ENCODE results near the gene ALOXE3.
"Not testable (repeated sequence)": the region's sequence is repeated elsewhere in the genome, so short reads cannot be mapped to it uniquely, and the experiment has no call there.

ALOXE3 gene

DNA sequence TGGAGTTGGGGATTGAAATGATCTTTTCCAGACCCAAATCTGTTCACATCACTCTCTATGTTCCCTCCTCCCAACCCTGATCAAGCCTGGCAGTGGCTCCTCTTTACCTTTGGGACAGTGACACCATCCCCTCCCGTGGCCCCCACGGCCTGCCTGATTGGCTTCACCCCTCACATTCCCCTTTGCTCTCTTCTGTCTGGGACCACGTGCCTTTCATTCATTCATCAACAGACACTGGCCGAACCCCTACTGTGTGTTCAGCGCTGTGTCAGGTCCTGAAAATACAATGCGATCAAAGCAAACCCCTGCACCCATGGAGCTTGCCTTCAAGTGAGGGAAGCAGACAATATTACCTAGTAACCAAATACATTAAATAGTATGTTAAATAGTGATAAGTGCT lies 28.6 kb downstream of the ALOXE3 start:
- H3K4me3 Mint-ChIP-seq: no peak overlapping the region
- DNase-seq (ENCODE audit: low spot score in 2 of 2): no peak
- no peaks in the 10 kb centered on the region for H3K9me3 Mint-ChIP-seq
- H3K36me3 Mint-ChIP-seq: no peaks in the 10 kb centered on the region
- peaks cover 34% of the 10 kb centered on the region for H3K4me1 Mint-ChIP-seq
- peaks cover 5% of the 10 kb centered on the region for H3K27me3 Mint-ChIP-seq
- ATAC-seq (ENCODE audit: low read depth): no peak
- H3K27ac Mint-ChIP-seq: no peak overlapping the region

DNA sequence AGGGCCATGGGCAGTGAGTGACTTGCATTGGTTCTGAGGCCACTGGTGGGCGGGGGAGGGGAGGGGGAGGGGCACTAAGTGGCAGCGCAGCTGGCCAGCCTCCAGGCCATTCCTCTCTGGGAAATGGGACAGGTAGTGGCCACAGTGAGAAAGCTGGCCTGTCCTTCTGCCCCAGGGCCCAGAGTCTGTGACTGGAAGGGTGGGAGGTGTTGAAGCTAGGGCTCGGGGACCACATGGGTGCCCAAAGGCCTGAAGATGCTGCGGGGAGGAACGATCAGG lies 30.4 kb downstream of the ALOXE3 start:
- no peaks in the 10 kb centered on the region for H3K9me3 Mint-ChIP-seq
- peaks cover 5% of the 10 kb centered on the region for H3K27me3 Mint-ChIP-seq
- no peak for DNase-seq (ENCODE audit: low spot score in 2 of 2)
- peaks cover 28% of the 10 kb centered on the region for H3K4me1 Mint-ChIP-seq
- no peak overlapping the region for H3K27ac Mint-ChIP-seq
- H3K4me3 Mint-ChIP-seq: no peak overlapping the region
- no peaks in the 10 kb centered on the region for H3K36me3 Mint-ChIP-seq
- no peak for ATAC-seq (ENCODE audit: low read depth)

DNA sequence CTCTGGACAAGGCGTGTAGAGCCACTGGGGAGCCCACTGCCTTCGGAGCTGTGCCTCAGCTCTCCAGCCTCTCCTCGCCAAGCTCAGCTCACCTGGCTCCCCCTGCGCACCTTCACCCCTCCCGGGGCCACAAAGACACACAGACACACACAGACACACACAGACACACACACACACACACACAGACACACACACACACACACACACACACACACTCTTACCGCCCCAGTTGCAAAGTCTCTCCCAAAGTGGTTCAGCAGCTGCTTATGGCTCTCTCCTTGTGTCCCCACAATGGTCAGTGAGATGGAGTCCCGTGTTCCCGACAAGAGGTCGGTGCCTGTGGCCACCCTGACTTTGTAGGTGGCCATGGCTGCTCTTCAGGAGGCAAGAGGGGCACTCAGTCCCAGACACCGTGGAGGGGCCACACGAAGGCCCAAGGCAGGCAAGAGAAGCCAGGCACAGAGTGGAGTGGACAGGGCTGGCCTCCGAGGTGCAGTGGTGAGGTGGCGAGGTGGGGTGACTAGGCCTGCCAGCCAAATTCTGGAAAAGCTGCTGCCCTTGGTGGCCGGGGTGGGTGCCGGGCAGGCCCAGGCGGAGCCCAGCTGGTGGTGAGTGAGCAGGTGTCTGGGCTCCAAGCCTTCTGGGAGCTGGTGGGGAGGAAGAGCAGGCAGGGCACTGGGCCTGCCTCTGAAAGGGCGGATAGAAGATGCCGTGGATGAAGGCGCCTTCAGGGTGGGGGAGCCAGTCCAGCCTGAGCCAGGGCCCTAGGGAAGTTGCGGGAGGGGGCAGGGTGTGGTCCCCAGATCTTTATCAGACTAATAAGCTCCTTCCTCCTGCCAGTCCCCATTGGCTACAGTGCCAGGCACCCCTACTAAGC lies 31.0 kb downstream of the ALOXE3 start, which contains the start of gene ALOX12B:
Gene ALOX12B, minus strand, starts transcription at position 642 of the 877 bp plus-strand sequence. Its CDS starts 274 bp downstream, at position 368.
- Mint-ChIP-seq H3K4me3 (no peak within 1 kb of the TSS), H3K27me3 (peaks cover 5% of the 10 kb centered on the region), H3K36me3 (no peaks in the 10 kb centered on the region), H3K4me1 (peaks cover 24% of the 10 kb centered on the region), H3K27ac (no peak within 1 kb of the TSS), H3K9me3 (no peaks in the 10 kb centered on the region)
- DNase-seq (ENCODE audit: low spot score in 2 of 2): no peak
- no peak for ATAC-seq (ENCODE audit: low read depth)

DNA sequence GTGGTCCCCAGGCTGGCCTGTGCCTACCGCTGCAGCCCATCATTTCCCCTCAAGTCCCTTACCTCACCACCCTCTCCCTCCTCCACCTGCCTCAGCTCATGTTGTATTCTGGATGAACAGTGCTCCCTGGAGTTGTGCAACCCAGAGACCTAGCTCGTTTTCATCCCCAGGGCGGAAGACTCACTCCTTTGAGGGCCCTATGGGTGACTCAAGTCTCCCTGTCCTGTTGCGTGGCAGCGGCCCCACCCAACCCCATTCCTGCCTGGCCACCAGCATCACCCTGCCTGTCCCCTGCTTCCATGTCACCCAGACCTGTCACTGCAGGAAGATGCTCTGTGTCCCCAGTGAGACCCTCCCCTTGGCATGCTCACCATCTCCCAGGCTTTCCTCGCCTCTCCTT lies 34.1 kb downstream of the ALOXE3 start:
- Mint-ChIP-seq H3K4me3 (no peak overlapping the region), H3K27me3 (peaks cover 4% of the 10 kb centered on the region), H3K4me1 (peaks cover 12% of the 10 kb centered on the region), H3K9me3 (no peaks in the 10 kb centered on the region), H3K27ac (no peak overlapping the region), H3K36me3 (no peaks in the 10 kb centered on the region)
- ATAC-seq (ENCODE audit: low read depth) (no peak), DNase-seq (ENCODE audit: low spot score in 2 of 2) (no peak)

DNA sequence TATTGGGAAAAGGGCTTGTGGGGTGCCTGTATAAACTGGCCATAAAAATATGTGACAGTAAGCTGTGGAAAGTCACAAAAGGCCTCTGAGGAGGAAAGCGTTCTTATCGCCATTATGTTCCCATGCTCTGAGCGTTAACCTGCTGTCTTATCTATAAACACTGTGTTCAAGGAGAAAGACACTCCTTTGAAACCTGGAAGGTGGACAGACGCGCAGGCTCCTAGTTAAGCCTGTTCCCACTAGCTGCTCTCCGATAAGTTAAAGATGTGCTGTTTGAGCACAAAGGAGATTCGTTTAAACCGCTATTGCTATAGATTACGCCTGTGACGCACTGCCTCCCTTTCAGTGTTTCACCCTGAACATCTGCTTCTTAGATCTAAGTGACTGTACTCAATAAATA lies 36.0 kb downstream of the ALOXE3 start:
- H3K27ac Mint-ChIP-seq: no peak overlapping the region
- ATAC-seq (ENCODE audit: low read depth) (no peak), DNase-seq (ENCODE audit: low spot score in 2 of 2) (no peak)
- H3K27me3 Mint-ChIP-seq: peaks cover 6% of the 10 kb centered on the region
- H3K9me3 Mint-ChIP-seq: no peaks in the 10 kb centered on the region
- peaks cover 13% of the 10 kb centered on the region for H3K4me1 Mint-ChIP-seq
- H3K4me3 Mint-ChIP-seq: no peak overlapping the region
- no peaks in the 10 kb centered on the region for H3K36me3 Mint-ChIP-seq

DNA sequence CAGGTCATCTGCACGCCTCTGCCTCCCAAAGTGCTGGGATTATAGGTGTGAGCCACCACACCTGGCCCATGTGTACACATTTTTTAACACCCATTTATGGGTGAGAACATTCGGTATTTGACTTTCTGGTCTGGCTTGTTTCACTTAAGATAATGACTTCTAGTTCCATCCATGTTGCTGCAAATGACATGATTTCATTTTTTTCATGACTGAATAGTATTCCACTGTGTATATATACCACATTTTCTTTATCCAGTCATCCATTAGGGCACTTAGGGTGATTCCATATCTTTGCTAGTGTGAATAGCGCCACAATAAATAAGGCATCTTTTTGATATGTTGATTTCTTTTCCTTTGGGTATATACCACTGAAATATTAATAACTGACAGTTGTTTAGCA lies 36.4 kb downstream of the ALOXE3 start:
- Mint-ChIP-seq H3K36me3 (no peaks in the 10 kb centered on the region), H3K27me3 (peaks cover 6% of the 10 kb centered on the region), H3K27ac (no peak overlapping the region), H3K4me1 (peaks cover 13% of the 10 kb centered on the region), H3K9me3 (no peaks in the 10 kb centered on the region), H3K4me3 (no peak overlapping the region)
- ATAC-seq (ENCODE audit: low read depth) (no peak), DNase-seq (ENCODE audit: low spot score in 2 of 2) (no peak)

DNA sequence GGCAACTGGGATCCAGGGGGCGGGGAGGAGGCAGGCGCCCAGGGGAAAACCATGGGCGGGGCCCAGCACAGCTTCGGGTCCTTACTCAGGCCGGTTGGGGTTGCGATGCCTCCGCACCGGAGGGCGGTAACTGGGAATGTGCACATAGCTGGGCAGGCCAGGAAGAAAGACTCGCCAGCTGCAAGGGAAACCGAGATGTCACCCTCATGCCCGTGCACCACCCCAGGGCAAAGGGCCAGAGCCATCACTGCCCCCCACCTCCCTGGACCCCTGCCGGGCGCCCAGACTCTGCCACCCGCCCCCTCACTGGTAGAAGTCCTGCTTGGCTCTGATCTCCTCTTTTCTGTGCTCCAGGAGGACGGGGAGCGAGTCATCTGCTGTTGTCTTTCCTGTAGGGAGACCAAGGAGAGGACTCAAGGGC lies 37.5 kb downstream of the ALOXE3 start:
- Mint-ChIP-seq H3K27ac (no peak overlapping the region), H3K4me3 (peak overlapping the region; percentile 93)
- no peak for DNase-seq (ENCODE audit: low spot score in 2 of 2)

DNA sequence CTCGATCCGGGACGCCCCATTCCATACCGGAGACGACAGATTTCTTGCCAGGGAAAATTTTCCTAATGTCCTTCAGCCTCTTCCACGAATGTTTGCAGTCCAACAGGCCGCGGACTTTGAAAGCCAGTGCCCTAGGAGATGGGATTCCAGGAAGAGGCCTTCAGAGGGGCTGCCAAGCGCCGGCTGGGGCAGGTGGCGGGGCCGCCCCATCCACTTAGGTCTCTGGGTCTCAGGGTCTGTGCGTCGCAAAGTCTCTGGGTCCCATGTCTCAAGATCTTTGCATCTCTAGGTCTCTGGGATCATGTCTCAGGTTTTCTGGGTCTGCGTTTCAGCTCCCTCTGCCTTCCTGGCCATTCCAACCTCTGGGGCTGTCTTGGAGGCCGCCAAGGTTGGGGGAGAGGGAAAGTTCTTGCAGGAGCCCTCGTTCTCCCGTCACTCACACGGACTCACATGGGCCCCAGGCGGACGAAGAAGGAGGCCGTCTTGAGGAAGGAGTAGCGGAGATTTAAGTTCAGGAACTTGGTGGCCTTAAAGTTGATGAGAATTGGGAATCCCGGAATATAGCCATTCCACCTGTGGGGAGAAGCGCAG lies 38.0 kb downstream of the ALOXE3 start:
- Mint-ChIP-seq H3K9me3 (no peaks in the 10 kb centered on the region), H3K4me1 (peaks cover 9% of the 10 kb centered on the region), H3K4me3 (peak overlapping the region; percentile 93), H3K36me3 (no peaks in the 10 kb centered on the region), H3K27ac (peak overlapping the region; percentile 77), H3K27me3 (peaks cover 7% of the 10 kb centered on the region)
- ATAC-seq (ENCODE audit: low read depth) (no peak), DNase-seq (ENCODE audit: low spot score in 2 of 2) (no peak)

More for the DNA sequence above, 37.5 kb downstream of the ALOXE3 start:
- H3K9me3 Mint-ChIP-seq: no peaks in the 10 kb centered on the region
- peaks cover 9% of the 10 kb centered on the region for H3K4me1 Mint-ChIP-seq
- H3K27me3 Mint-ChIP-seq: peaks cover 7% of the 10 kb centered on the region
- ATAC-seq (ENCODE audit: low read depth): no peak
- H3K36me3 Mint-ChIP-seq: no peaks in the 10 kb centered on the region

DNA sequence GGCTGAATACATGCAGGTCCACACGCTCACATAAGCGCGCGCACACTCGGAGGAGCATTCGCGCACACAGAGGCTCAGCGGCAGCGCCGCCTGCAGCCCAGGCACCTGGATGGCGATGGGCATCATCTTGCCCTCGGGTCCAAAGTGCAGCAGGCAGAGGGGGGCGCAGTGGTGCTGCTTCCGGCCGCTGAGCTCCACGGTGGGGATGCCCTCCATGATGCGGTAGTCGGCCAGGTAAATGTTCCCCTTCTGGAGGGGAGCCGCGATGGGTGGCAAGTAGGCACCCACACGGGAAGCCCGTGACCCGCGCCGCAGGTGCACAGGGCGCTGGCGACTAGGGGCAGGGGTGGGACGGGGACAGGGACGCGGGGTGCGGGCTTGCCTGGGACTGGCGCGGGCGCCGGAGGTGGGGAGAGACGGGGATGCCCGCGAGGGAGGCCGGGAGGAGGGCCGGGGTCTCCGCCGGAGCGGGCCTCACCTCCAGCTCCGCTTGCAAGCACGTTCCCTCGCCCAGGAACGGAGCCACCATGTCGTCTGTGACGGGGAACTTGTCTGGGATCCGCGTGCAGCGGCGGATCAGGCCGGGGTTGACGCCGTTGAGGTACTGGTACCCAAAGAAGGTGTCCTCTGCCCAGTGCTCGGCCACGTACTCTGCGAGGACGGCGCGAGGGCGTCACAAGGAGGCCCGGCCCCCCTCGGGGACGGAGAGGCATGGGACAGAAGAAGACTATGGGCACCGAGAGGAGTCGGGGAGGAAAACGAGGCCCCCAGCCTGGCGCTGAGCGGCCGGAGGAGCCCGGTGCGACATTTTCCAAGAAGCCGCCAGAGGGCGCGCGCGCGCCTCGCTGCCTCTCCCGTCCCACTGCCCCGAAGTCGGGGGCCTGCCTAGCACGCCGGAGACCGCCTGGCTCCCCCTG lies 38.8 kb downstream of the ALOXE3 start:
- peaks cover 9% of the 10 kb centered on the region for H3K4me1 Mint-ChIP-seq
- H3K4me3 Mint-ChIP-seq: peak overlapping the region; percentile 93
- peak; percentile 82 for ATAC-seq (ENCODE audit: low read depth)
- no peaks in the 10 kb centered on the region for H3K9me3 Mint-ChIP-seq
- H3K27me3 Mint-ChIP-seq: peaks cover 12% of the 10 kb centered on the region
- DNase-seq (ENCODE audit: low spot score in 2 of 2): peak; percentile 84 to 87
- H3K27ac Mint-ChIP-seq: peak overlapping the region; percentile 77
- H3K36me3 Mint-ChIP-seq: no peaks in the 10 kb centered on the region

DNA sequence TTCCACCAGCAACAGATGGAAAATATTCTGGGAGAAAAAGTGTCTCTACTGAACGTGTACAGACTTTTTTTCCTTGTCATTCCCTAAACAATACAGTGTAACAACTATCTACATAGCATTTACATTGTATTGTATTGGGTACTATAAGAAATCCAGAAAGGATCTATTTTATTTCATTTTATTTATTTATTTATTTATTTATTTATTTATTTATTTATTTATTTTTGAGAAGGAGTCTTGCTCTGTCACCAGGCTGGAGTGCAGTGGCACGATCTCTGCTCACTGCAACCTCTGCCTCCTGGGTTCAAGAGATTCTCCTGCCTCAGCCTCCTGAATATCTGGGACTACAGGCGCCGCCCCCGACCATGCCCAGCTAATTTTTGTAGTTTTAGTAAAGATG lies 40.4 kb downstream of the ALOXE3 start:
- H3K36me3 Mint-ChIP-seq; DNase-seq (ENCODE audit: low spot score in 2 of 2); ATAC-seq (ENCODE audit: low read depth); H3K27ac Mint-ChIP-seq; H3K9me3 Mint-ChIP-seq: not testable (repeated sequence)
- Mint-ChIP-seq H3K4me1 (peaks cover 22% of the 10 kb centered on the region), H3K27me3 (peaks cover 24% of the 10 kb centered on the region), H3K4me3 (peak overlapping the region; percentile 2)

DNA sequence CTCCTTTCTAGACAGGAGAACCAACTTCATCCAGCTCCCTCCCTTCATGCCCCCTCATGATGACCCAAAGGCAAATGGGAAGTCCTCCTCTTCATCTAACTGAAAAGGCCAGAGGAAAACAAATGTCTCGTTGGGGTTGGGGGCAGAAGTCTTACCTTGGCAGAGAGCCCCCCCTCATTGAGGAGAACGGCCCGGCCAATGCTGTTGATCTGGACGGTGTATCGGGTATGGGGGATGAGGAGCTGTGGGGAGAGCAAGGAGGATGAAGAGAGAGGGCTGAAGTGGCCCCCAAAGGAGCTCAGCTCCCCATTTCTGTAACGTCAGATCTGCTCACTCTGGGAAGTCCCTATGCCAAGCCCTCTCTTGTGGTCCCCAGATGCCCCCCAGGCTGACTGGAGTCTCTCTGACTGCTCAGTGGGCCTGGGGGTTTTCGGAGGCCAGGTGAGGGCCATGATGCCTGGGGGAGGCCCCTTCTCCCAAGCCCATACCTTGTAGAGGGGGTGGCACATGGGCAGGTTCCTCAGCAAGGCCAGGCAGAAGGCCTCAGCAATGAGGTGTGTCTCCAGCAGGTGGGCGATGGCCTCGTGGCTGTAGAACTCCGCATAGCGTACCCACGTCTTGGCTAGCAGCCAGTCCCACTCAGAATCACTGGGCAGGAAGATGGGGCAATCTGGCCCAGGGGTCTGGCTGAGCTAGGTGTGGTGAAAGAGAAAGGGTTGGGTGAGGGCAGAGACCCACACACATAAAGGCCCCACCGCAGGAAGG lies 41.6 kb downstream of the ALOXE3 start:
- Mint-ChIP-seq H3K36me3 (no peaks in the 10 kb centered on the region), H3K27me3 (peaks cover 30% of the 10 kb centered on the region), H3K9me3 (no peaks in the 10 kb centered on the region), H3K27ac (no peak overlapping the region), H3K4me1 (peaks cover 25% of the 10 kb centered on the region), H3K4me3 (no peak overlapping the region)
- no peak for DNase-seq (ENCODE audit: low spot score in 2 of 2)
- ATAC-seq (ENCODE audit: low read depth): no peak

DNA sequence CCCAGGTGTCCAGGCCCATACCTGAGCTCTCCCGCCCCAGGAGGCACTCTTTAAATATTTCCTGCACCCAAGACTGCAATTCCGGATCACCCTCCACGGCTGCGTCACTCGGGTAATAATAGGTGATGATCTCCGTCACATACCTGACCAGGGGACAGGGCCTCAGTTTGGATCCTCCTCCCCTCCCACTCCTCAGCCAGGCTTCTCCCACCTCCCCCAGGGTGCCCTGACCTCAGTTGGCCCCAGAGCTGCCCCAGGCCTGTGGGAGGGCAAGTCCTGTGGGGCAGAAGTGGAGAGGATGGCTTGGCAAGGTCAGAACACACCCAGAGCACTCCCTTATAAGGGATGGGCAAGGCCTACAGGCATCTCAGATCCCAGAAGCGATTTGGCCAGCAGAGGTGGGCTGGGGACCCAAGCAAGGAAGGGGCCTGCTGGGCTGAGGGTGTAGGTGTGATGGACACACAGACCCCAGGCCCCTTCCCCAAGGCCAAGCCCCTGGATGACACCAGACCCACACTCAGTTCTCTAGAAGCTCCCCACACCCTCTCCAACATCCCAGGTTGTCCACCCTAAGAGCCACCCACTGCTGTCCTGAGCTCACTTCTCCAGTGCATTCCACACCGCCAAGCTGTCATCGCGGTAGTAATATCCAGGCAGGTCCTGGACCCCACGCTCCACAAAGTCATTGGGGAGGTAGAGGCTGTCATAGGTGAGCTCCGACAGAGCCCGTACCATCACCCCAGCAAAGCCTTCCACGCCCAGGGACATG lies 42.6 kb downstream of the ALOXE3 start:
- peaks cover 32% of the 10 kb centered on the region for H3K27me3 Mint-ChIP-seq

DNA sequence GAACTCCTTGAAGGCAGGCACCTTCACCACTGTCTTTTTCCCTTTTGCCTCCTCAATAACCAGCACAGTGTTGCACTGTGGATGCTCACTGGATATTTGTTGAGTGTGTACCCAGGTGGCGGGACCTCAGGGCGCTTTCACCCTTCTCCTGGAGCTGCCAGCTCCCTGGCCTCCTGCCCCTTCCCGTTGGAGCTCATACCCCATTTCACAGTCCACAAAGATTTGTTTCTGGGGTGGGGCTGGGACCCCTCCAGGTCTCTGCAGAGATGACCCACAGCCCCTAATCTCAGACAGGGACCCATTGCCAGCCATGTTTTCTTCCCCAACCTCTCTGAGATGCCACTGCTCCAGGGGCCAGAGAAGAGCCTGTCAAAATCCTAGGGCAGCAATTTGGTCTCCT lies 43.2 kb downstream of the ALOXE3 start:
- Mint-ChIP-seq H3K9me3 (no peaks in the 10 kb centered on the region), H3K27me3 (peaks cover 34% of the 10 kb centered on the region), H3K4me1 (peaks cover 22% of the 10 kb centered on the region), H3K36me3 (no peaks in the 10 kb centered on the region), H3K4me3 (no peak overlapping the region), H3K27ac (peak overlapping the region; percentile 98)
- ATAC-seq (ENCODE audit: low read depth) (no peak), DNase-seq (ENCODE audit: low spot score in 2 of 2) (no peak)

More for the DNA sequence above, 42.6 kb downstream of the ALOXE3 start:
- Mint-ChIP-seq H3K27ac (peak overlapping the region; percentile 61), H3K36me3 (no peaks in the 10 kb centered on the region), H3K9me3 (no peaks in the 10 kb centered on the region), H3K4me1 (peaks cover 25% of the 10 kb centered on the region), H3K4me3 (no peak overlapping the region)
- ATAC-seq (ENCODE audit: low read depth) (no peak), DNase-seq (ENCODE audit: low spot score in 2 of 2) (no peak)

Data from memory B cell (primary cell).